GM19099 (cell line): ENCODE data around the gene CDH12.

Experiments
- POLR2A ChIP-seq: IDR thresholded peaks from 3 replicates; pipeline ENCODE4 v1.6.1; 2011; ENCODE audit warnings: low read depth; ENCODE audit not compliant: insufficient read length; ENCODE audit errors: extremely low read depth

Gene CDH12

DNA sequence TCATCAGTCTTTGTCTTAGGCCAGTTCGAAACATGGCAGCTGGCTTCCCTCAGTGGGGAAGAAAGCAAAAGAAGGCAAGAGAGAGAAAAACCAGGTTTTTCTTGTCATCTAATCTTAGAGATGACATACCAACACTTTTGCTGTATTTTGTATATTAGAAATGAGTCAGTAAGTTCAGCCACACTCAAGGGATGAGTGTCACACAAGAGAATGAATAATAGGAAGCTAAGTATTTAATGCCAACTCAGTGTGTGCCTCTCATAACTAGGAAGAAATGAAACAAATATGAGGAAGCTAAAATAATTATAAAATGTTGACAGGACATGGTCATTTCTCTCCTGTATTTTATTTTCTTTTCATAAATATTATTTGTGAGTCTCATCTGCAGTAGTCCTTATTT is 65.3 kb downstream of the CDH12 start:
- TF ChIP-seq POLR2A, result no peak

DNA sequence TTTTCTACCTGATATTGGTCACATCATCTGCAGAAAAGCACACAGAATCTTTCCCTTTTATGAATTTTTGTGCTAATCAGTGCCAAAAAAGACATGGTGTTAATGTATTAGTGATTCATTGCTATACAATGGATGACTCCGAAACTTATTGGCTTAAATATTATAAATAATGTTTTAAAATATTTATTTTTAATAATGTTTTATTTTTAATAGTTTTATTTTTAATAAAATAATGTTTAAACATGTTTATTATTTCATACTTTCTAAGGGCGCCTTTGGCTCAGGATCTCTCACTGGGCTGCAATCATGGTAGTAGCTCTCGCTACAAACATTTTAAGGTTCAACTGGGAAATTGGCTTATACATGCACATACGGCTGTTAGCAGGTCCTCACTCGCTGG is 65.7 kb downstream of the CDH12 start:
- TF ChIP-seq POLR2A, result no peak

DNA sequence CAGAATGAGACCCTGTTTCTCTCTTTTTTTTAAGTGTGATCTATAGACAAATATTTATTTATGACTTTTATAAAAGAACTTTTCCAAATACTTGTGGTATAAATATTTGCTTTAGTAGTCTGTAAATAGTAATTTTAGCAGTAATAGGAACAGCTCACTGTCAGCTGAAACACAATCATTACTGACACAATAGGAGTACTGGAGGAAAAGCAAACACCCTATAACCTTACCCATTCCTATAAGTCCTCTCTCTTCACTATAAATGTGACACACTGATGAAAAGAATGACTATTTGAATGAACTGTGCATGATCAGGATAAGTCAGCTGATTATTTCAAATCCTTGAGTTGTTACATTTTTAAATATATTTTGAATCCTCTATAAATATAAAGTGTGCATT is 72.4 kb downstream of the CDH12 start:
- TF ChIP-seq POLR2A, result no peak

DNA sequence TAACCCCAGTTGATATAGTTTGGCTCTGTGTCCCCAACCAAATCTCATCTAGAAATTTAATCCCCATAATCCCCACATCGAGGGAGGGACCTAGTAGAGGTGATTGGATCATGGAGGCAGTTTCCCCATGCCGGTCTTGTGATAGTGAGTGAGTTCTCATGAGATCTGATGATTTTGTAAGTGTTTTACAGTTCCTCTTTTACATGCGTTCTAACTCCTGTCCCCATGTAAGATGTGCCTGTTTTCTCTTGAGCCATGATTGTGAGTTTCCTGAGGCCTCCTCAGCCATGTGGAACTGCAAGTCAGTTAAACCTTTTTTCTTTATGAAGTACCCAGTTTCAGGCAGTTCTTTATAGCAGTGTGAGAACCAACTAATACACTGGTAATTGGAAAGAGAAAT is 73.6 kb downstream of the CDH12 start:
- no peak for TF ChIP-seq POLR2A

DNA sequence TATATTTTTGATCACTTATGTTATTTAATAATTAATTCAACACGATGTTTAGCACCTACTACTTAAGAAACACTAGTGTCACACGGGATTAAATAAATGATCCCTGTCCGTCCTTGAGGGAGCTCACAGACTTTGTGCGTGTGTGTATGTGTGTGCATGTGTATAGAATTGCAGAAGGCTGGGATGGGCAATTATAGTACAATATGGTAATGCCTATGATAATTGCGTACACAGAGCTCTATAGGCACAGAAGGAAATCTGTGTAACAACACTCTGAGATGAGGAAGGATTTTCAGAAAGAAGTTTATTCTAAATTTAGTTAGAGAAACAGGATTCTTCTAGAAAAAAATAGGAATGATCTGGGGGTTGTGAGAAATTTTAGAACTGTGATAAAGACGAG is 76.9 kb downstream of the CDH12 start:
- TF ChIP-seq POLR2A, result no peak

DNA sequence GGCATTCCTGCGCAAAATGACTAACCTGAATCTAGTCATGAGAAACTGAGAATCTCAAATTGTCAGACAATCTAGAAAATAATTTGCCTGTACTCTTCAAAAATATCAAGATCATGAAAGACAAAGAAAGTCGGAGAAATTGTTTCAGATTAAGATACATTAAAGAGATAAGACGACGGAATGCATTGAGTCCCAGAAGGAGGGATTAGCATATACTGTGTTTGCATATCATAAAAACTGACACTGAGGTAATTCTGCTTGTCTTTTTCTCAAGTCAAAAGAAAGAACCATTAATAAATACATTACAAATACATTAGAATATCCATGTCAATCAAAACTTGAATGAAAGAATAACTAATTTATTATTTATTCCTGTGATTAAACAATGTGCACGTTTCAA is 88.4 kb downstream of the CDH12 start:
- TF ChIP-seq POLR2A, result no peak

DNA sequence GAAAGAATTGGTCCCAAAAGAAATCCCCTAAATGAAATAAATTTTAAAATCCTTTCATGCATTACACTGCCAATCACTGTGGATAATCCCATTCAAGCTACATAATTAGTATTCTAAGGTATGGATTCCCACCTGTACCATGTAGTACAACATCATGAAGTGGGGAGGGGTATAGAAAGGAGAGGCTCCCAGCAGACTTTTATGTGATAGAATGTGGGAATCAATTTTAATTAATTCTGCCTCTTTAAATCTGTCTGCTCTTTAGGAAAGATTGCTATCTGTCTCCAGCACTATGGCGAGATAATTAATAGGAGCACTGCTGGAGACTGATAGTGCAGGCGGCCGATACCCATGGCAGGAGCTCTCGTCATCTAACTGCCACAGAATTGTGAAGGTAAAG is 95.4 kb downstream of the CDH12 start:
- no peak for TF ChIP-seq POLR2A

DNA sequence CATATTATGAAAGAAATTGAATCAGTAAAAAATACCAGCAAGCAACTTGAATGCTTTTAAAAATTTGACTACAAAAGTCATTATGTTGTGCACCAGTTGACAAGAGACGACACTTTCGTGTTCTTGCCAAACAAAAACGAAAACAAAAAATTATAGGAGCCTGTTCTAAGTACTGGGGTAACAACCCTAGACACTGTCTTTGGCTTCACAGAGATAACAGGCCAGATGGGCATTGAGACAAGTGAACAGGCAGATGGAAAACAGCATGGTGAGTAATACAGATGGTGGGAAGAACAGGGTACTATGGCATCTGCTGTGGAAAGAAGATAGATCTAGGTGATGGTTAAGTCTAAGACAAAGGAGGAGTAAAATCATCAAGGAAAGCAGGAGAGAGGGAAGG is 99.0 kb downstream of the CDH12 start:
- no peak for TF ChIP-seq POLR2A

DNA sequence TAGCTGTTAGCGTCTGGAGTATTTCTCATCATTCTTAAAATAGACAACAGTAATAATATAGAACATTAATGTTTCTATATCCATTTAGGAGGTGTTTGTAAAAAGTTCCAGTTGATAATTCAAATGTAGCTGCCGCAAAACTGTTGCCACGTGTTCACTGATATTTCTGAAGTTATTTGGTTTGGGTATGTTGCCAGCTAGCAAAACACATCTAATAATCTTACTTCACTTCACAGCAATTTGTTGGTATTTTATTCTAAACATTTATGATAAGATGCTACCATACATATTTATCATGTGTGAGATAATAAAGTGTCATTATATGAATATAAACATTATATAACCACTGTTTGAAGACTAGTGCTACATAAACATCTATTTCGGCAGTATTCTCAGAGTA is 101.6 kb downstream of the CDH12 start:
- no peak for TF ChIP-seq POLR2A

DNA sequence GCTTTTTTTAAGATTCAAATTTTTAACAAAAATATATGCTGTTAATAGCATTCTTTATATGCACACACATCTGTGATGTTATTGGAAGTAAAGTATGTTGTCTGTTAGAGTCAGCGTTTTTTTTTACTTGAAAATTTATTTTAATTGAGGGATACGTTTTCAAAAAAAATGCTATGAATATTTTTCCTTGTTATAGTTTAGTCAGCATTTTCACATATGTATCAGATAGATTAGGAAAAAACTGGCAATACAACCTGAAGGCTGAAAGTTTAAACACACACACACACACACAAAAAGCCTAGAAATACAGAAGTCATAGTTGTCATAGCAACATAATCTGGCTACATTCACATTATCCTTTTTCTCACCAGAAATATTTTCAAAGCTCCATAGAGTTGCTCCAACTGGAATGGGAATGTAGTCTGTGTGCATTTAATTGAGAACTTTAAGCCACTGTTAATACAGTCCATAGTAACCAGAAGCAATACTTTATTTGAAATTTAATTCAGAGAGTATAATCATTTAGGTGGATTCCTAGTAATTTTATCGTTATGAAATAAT is 116.6 kb downstream of the CDH12 start:
- no peak for TF ChIP-seq POLR2A

DNA sequence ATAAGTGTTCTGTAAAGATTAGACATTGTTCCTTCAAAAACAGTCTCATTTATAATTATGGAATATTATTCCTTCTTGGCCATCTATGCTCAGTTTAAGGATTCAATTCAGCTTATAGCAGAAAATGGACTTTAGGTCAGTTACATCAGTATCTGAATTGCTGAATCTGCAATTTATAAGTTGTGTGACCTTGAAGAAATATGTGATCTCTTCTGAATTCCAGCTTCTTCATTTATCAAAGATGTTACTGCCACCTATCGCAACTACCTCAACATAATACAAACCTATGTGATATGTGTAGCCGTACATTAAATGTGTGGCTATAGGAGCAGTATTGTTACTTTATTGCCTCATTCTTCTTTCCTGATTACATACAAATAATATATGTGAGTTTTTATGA is 118.2 kb downstream of the CDH12 start:
- no peak for TF ChIP-seq POLR2A

DNA sequence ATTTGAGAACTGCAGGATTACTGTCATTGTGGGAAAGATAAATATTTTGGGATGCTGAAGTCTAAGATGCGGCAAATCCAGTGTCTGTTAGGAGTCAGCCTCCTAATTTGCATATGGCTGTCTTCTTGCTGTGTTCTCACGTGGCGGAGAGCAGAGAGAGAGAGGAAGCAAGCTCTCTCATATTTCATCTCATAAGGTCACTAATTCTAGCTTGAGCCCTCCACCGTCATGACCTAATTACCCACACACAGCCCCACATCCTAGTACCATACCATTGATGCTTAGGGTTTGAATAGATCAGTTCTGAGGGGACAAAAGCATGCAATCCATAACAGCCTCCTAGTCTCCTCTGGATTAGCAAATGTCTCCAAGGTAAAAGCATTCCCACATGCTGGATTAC is 124.5 kb downstream of the CDH12 start:
- no peak for TF ChIP-seq POLR2A

DNA sequence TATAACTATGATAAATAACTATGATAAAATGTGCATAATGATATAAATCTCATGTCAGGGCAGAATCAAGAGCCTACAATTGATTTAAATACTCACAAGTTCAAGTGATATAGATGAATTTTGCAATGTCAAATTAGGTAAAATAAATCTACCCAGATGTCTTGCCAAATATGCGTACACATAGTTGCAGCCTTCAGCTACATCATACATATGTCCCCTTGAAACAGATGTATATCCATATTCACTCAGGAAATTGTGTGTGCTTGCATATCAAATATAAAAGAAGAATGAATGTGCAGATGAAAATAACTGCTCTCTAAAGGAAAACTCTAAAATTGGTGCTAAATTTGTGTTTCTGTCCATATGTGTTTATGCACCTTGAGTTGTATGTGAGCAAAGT is 130.7 kb downstream of the CDH12 start:
- TF ChIP-seq POLR2A, result no peak

DNA sequence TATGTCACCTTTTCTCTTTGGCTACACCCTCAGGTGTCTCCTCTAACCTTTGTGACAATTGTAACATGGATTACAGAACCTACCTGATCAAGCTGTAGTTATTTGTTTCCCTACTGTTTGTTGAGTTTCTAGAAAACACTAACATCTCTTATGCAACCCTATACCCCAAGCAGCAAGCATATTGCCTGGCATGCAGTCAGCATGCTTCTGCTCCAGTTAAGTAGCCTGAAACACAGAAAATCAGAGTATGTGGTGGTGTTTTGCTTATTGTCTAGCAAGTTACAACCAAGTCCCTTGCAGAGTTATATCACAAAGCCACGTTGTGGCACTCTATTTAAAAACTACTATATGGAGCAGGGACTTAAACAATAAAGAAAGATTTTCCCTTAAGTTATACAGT is 131.1 kb downstream of the CDH12 start:
- TF ChIP-seq POLR2A, result no peak

DNA sequence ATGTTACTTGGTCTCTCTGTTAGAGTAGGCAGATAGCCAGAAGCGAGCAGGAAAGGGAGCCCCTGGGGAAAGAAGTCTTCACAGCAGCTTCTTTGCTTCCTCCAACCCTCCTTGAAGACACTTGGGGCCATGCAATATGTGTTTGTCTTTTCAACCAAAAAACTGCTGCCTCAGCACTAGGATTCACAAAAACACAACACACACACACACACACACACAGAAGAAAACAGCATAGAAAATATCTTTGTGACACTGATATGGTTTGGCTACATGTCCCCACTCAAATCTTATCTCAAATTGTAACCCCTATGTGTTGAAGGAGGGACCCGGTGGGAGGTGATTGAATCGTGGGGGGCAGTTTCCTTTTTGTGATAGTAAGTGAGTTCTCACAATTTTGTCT is 133.3 kb downstream of the CDH12 start:
- no peak for TF ChIP-seq POLR2A

DNA sequence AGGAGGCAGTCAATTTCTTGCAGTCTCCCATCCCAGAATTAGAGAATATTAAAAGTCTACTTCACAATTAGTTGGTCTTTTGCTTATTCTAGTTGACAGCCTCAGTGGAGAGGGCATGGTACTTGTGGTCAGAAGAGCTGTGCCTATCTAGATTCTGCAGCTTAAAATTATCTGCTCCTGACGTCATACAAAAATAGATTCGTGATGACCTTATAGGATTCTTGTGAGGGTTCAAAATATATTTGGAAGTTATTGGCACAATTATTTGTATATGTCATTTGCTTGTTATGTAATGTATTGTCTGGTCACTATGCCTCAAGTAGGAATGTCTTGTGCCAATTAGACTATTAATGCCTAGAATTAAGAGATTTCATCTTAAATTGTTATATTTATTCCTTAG is 142.5 kb downstream of the CDH12 start:
- no peak for TF ChIP-seq POLR2A

DNA sequence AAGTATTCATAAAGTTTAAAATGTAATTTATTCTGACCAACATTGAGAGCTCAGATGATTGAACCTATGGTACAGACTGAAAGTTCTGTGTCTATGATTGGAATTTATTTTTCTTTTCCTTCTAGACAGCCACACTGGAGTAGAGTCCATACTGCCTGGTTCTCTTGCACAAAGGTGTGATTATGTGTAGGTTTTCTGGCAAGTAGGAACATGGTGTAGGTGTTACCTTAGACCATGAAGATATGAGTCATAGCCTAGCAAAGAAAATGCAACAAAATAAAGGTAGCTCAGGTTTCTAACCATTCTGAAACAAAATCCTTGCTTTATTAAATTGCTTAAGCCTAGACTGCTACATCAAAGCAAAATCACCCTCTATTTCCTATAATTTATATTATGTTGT is 143.4 kb downstream of the CDH12 start:
- no peak for TF ChIP-seq POLR2A

DNA sequence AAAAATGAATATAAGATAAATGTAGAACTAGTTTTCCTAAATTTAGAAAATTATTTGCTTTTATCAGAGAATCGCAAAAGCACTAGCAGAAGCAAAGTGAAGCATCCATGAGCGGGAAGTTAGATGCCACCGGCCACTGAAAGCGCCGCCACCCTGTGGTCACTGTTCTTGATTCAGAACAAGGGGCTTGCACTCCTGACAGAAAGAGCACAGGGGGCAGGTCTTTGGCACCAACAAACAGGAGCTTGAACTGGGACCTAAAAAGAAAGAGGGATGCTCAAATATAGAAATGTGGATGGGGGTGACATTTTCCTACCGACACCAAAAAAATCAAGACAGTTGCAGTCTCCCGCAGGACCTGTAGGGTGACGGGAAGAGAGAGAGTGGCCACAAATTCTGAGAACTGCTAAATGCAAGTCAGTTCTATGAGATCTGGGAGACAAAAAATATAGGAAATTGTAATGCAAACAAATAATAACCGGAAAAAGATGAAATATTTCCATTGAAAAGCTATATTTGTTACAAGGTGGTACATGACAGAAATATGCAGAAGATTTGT is 144.3 kb downstream of the CDH12 start:
- TF ChIP-seq POLR2A, result no peak

DNA sequence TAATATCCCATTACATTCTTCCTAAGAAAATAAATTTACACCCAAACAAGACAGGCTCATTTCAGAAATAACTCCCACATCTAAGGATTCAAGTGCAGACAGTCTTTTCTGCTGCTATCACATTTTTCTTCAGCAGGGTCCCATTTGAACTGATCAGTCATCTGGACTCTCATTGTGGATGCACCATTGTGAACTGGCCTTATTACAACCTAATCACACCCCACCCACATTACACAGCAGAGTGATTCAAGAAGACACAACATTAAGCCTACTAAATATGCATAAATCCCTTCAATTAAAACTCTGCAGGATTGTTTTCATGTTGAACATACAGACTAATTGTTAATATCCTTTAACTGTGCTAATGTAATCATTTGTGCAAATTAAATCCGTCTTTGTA is 146.2 kb downstream of the CDH12 start:
- no peak for TF ChIP-seq POLR2A
